Right hindlimb (tissue), 1 donor: ENCODE results near the gene SYVN1.
"Not testable (repeated sequence)": the region's sequence is repeated elsewhere in the genome, so short reads cannot be mapped to it uniquely, and the experiment has no call there.

Source experiments
- DNase-seq: peaks from one replicate; pipeline ENCODE4 v3.0.0-alpha.2; 2018

Gene SYVN1

DNA sequence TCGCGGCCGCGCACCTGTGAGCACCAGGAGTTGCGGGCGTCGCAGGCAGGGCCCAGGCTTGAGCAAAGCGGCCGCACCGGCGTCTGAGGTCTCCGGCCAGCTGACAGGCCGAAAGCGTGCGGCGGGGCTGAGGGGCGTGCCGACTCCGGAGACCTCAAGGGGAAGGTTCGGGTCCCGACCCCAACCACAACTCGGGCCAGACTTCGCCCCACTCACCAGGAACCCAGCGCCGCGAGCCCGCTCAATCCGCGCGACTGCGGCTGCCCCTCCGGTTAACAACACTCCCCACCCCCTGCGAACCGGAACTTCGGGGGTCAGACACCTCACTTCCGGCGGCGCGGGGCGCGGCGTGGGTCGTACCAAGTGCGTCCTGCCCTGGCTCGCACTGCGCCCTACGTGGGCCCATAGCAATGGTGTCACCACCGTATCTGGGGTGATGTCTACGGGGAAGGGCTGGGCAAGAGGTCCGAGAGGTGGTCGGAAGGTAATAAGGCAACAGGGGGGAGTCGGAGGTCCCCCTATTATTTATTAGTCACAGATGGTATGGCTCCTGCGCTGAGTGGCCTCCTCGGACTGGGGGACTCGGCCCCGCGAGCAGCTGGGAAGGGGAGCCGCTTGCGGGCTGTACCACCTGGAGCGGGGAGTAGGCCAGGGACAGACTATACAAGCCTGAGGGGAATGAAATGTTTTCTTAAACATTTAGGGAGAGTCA is at the start of gene SYVN1:
TSS of gene SYVN1 (minus strand) at position 280 of the 712 bp plus-strand sequence. CDS start 918 bp downstream, outside the sequence.
- DNase-seq: peak; percentile 94

DNA sequence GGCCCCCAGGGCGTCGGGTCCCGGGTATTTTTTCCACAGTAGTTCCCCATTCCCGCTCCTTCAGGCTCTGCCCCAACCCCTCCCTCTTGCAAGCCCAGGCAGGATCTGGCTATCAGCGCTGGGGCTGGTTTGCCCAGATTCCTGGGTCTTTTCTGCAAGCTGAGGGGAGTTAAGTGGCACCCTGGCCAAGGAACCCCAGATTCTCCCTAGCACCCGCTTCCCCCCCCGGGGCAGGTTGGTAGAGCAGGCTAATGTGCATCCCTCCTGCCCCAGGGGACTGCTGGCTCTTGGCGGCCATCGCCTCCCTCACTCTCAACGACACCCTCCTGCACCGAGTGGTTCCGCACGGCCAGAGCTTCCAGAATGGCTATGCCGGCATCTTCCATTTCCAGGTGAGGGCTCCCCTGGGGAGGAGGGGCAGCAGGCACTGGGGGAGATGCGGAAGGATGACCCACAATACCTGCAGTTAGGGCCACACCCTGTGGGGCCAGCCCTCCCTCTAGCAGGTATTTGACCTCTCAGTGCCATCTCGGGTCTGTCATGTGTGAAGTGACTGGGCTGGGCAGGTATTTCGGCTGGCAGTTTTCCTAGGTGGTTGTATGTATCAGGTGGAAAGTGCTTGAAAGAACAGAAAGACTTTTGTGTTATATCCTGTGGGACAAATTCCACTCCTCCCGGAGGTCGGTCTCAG is 49.0 kb upstream of the SYVN1 start:
- DNase-seq: no peak

DNA sequence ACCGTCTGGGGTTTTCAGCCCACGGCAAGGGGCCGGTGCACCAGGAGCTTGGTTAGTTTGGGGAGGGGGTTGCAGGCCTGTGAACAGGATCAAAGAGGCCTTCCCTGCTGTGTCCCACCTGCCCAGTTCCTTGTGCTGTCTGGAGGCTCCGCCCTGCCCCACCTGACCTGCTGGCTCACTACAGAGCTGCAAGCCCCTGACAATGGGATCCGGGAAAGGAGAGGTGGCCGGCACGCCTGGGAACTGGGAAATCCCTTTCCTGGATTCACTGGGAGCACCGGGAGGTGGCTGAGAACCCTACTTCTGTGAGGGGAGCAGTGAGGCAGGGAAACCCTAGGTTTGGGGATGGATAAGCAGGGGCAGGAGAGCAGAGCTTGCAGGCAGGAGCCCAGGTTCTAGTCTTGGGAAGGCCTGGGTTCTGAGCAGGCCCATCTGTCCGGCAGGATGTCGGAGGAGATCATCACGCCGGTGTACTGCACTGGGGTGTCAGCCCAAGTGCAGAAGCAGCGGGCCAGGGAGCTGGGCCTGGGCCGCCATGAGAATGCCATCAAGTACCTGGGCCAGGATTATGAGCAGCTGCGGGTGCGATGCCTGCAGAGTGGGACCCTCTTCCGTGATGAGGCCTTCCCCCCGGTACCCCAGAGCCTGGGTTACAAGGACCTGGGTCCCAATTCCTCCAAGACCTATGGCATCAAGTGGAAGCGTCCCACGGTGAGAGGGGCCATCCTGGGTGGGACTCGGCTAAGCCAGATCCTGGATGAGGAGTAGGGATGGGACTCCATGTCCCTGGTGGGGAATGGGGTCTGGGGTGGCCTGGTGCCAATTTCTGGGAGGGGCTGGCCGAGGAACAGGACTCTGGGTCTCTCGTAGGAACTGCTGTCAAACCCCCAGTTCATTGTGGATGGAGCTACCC is 48.2 kb upstream of the SYVN1 start:
- DNase-seq: peak; percentile 43

DNA sequence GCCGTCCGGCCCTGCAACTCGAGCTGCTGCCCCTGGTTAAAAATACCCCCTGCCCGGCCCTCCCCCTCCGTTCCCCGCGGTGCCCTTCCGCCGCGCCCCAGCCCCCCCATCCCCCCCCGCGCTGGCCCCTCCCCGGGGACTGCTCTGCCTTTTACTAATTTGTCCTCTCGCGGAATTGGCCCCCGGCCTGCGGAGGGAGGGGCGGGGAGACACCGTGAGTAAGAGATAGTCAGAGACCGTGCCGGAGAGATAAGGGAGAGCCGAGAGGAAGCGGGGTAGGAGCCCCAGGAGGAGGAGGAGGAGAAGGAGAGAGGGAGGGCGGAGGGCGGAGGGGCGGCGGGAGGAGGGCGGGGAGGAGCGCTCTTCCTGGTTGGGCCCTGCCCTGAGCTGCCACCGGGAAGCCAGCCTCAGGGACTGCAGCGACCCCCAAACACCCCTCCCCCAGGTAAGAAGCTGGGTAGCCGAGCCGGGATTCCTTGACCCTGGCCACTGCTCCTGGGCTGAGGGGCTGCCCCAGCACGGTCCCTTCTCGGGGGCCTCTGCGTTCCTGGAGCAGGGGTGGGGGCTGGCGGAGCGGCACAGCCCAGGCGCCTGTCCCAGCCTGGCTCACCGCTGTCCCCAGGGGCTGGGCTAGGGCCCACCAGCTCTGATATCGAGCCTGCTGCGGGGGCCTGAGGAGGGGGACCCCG is 47.4 kb upstream of the SYVN1 start, which contains the start of gene CAPN1:
TSS of gene CAPN1 (plus strand) at position 360 of the 689 bp plus-strand sequence. CDS start 774 bp downstream, outside the sequence.
- peak; percentile 84 for DNase-seq

DNA sequence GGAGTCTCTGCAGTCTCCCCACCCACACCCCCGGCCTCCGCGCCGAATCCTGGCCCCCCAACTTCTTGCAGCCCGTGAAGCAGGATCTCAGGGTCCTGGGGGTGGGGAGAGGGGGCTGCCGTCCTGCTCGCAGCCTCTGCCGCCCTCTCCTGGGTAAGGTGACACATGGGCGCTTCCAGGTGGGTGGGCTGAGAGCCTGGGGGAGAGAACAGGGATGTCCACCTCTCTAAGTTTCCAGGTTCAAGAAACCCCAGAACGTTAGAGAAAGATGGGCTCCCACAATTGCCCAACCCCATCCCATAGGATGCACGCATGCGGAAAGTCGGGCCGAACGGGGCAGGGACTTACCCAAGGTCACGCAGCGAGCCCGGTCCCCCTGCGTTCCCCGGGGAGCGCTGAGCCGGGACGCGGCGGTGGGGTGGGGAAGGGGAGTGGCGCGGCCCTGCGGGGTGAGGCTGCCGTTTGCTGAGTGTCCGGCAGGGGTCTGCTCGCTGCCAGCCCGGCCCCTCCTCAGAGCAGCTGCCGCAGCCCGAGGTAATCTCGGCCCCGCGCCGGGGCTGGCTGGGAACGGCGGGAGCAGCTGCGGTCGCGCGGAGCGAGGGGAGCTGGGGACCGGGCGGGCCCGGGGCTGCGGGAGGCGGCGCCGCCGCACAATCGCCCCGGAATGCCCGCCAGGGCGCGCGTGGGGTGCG is 46.7 kb upstream of the SYVN1 start:
- peak; percentile 84 for DNase-seq

DNA sequence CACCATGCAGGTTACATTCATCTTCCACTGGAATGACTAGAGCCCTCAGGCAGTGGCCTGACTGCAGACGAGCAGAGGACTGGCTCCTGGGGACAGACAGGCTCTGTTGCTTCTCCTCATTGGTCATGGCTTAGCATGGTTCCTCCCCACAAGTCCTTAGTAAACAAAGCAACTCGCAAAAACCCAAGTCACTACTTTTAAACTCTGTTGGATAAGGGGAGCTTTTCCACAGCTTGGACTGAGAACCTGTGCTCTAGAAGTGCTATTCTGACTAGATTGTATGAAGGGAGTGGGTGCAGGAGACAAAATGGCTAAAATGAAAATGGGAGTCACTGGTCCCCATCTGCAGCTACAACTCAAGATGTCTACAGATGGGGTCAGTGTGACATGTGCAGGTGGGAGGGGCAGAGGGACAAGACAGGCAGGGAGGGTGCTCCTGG is 40.3 kb upstream of the SYVN1 start:
- DNase-seq: not testable (repeated sequence)

DNA sequence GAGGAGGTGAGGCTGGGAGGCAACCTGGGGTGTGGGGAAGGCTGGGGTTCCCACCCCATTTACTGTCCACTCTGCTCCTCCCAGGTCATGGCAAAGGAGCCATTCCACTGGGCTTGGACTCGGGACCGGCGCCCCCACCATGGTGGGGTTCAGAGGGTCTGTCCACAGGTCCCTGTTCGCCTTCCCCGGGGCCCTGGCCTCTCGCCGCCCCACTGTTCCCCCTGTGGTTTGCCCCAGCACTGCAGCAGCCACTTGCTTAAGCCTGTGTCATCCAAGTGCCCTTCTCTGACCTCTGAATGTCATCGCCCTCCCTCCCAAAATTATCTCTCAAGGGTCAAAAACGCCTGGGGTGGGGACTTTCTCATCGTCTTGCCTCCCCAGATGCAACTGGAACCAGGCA is 38.3 kb upstream of the SYVN1 start:
- no peak for DNase-seq

DNA sequence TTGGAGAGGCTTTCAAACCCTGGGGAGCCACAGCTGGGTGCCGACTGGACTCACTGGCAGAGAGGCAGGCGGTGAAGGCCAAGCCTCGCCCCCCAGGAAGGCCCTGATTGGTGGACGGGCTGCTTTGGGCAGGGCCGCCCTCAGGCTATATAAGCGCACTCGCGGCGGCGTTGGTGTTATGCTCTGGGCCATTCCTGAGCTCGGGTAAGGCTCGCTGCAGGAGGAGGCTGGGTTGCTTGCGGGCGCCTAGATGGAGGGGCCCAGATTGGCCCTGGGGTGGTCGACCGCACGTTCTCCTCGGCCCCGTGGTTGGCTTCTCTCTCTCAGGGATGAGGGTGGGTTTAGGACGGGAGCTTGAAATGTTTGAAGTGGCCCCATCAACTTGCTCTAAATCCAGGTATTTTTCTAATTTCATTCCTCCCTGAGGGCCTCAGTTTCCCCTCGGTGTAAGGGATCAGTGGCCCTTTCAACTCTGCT is 35.8 kb upstream of the SYVN1 start, which contains the start of gene SPDYC:
TSS of gene SPDYC (plus strand) at position 176 of the 477 bp plus-strand sequence. CDS start 1,125 bp downstream, outside the sequence.
- no peak for DNase-seq

DNA sequence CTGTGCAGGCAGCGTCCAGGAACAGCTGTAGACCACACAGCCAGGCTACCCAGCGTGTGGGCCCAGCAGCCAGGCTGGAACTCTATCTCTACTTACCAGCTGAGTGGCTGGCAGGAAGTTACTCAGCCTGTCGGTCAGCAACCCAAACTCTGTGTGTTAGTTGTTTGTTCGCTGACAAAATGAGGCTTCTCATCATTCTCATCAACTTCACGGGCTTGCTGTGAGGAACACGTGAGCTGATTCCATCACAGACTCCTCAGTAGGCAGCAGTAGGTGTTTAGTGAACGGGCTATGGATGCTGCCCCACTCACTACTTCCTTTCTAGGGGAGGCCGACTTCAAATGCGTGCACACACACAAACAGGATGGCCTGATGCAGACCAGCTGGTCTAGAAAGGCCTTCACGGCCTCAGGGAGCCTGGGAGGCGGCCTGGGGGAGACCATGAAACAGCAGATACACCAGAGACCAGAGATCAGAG is 34.9 kb upstream of the SYVN1 start:
- DNase-seq: no peak

DNA sequence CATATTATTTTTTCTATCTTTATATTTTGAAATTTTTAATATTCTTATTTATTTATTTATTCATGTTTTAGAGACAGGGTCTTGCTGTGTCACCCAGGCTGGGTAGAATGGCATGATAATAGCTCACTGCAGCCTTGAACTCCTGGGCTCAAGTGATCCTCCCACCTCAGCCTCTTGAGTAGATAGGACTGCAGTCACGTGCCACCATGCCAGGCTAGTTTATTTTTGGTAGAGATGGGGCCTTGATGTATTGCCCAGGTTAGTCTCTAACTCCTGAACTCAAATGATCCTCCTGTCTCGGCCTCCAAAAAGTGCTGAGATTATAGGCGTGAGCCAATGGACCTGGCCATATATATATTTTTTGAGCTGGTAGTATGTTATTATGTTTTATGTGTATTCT is 33.3 kb upstream of the SYVN1 start:
- no peak for DNase-seq

DNA sequence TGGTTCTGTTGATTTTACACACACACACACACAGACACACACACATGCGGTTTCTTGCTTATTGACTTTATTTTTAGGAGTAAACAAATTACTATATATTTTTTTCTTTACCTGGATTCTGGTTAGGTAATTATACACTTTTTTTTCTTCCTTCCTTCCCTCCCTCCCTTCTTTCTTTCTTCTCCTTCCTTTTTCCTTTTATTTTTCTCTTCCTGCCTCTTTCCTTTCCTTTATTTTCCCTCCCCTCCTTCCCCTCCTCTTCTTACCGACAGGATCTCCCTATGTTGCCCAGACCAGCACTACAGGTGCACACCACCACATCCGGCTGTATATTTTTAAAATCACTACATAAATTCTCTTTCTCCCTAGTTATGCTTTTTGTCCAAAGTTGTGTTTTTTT is 32.6 kb upstream of the SYVN1 start:
- no peak for DNase-seq

DNA sequence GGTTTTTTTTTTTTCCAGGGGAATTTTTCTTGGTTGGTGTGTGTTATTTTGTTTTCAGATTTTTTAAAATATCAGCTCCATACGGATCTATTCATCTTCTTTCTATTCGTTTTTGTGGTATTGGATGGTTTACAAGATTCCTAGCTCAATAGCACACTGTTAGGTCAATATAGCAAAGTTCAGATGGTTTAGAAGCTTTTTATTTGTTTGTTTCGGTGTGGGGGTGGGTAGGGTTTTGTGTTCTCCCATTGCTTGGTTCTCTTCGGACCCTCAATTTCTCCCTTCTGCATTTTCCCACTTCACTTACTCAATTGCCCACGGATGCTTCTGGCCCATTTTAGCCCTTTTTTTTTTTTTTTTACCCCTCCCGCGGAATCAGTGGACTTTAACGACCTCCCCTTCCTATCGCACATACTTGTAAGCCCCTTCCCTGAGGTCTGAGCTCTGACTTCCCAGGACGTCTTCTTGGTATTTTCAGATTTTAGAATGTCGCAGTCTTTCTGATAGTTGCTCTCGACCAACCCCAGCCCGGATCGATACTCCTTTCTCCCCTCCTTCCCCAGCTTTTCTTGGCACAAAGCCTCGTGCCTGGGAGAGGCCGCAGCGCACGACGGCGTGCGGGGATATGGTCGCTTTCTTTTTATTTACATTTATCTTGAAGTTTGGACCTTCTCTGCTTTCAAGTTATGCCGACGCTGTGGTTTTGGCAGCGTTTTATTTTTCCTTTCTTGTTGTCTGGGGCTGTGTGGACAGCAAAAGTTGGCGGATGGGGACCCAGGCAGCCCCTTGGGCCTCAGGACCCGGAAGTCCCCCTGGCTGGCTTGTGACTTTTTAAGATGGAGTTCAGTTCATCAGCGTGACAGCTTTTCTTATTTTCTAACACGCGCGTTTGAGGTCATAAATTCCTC is 31.3 kb upstream of the SYVN1 start:
- DNase-seq: no peak

DNA sequence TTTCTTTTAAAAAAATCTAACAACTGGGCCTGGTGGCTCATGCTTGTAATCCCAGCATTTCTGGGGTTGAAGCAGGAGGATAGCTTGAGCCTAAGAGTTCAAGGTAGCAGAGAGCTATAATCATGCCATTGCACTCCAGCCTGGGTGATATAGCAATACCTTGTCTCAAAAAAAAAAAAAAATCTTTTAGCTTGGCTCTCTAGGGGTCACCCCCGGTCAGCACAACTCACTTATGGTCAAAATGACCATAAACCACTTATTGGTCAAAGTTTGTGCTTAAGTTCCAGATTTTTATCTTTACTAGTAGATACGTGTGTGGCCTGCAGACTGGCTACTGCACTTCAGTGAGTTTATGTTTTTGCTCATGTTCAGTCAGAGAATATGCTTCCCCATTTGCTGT is 29.4 kb upstream of the SYVN1 start:
- no peak for DNase-seq

DNA sequence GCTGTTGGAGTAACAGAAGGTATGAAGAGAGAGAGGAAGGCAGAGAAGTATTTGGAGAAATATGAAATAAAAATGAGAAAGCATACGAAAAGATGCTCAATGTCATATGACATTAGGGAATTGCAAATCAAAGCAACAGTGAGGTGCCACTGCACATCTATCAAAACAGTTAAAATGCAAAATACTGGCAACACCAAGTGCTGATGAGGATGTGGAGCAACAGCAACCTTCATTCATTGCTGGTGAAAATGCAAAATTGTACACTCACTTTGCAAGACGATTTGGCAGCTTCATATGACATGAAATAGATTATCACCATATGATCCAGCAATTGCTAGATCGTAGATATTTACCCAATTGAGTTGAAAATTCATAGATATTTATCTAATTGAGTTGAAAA is 26.3 kb upstream of the SYVN1 start:
- no peak for DNase-seq

DNA sequence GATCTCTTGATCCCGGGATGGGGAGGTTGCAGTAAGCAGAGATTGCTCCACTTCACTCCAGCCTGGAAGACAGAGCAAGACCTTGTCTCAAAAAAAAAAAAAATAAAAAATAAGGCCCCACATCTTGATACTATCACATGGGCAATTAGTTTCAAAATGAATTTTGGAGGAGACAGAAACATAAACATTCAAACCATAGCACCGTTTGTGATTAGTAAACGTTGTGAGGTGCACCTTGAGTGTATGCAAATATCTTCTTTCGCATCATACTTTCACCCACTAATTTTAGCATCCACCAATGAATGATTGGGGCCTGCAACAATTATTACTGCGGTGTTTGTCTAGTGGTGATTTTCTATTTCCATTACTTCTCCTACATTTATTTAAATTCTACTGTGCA is 24.7 kb upstream of the SYVN1 start:
- no peak for DNase-seq

DNA sequence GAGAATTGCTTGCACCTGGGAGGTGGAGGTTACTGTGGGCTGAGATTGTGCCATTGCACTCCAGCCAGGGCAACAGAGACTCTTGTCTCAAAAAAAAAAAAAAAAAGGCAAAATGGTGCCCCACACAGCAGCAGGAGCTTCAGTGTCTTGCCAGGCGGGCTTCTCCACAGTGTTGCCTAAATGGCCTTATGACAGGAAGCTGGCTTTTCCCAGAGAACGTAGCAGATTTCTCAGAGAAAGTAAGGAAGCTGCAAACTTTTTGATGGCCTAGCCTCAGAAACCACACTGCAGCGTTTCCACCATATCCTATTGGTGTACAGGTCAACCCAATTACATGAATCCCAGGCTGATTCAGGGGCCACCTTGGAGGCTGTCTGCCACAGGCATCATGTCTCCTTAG is 23.0 kb upstream of the SYVN1 start:
- DNase-seq: no peak

DNA sequence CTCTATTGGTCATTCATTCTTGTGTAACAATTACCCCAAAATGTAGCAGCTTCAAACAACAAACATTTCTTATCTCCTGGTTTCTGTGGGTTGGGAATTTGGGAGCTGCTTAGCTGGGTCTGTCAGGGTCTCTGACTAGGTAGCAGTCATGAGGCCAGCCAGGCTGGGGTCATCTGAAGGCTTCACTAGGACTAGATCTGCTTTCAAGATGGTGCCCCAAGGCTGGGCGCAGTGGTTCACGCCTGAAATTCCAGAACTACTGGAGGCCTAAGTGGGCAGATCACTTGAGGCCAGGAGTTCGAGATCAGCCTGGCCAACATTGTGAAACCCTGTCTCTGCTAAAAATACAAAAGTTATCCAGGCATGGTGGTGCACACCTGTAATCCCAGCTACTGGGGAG is 22.6 kb upstream of the SYVN1 start:
- DNase-seq: no peak

DNA sequence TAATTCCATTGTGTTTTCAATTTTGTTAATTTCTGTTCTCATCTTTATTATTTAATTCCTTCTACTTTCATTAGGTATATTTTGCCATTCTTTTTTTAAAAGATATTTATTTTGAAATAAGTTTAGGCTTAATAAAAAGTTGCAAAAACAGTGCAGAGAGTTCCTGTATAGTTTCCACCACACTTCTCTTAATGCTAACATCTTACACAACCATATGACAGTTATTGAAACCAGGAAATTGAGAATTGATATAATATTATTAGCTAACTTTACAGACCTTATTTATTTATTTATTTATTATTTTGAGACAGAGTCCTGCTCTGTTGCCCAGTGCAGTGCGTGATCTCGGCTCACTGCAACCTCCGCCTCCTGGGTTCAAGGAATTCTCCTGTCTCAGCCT is 21.9 kb upstream of the SYVN1 start:
- no peak for DNase-seq

DNA sequence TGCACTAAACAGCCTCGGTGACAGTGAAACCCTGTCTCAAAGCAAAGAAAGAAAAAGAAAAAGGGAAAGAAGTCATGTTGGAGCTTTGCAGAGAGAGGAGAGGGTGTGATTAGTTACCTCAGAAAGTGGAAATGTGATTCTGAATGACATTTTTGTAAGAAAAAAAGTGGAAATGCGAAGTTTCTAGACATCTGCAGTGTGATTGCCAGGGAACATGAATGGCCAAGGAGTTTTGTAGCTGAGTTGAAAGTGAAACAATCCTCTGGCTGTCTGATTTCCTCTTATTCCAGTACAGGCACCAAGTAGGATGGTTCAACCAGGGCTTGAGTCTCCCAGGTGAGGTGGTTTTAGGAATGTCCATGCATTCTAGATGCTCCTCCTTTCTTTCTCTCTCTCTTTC is 17.8 kb upstream of the SYVN1 start:
- DNase-seq: no peak

DNA sequence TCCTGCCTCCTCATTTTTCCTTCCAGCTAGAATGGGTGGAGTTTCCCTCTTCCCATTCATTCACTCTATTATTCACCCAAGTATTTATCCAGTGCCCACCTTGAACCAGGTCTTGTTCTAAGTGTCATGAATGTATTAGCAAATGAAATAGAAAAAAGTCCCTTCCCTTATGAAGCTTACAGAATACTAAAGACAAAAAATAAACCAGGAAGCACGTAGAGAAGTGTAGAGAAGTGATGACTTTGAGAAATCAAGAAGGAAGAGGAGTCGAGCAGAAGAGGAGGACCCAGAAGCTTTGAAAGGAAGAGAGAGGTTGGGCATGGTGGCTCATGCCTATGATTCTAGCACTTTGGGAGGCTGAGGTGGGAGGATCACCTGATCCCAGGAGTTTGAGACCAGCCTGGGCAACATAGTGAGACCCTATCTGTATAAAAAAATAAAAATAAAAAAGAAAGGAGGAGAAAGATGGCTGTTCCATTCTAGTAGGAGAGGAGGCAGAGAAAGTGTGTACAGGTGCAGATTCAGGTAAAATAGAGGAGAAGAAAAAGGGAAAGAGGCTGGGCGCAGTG is 17.1 kb upstream of the SYVN1 start:
- no peak for DNase-seq
